HepG2 (cell line): ENCODE data around the gene SH2D1B. TPM values are rescaled to one million over a fixed set of nuclear protein-coding genes. Genes with fewer than 3 reads are reported as not detected.

Experiments used
- ATAC-seq: fragments of 200-7000 bp; cut with Tn5 transposase; 3 replicates; pipeline ENCODE4 v1.9.1; 2020; ENCODE audit warnings: mild to moderate bottlenecking, moderate library complexity
- BruUV-seq: library from RNA; stranded (reverse); fragments of 400-500 nt; replicated peaks from 2 replicates; lab custom pipeline; 2021; lab: Mats Ljungman, UMichigan
- CTCF ChIA-PET: fragments of 300-600 bp; formaldehyde crosslinking; extraction: SDS; loops from one replicate; lab custom pipeline; 2021; ENCODE audit warnings: low total read pairs, inconsistent platforms, low intra/inter-chr PET ratio; lab: Yijun Ruan, JAX
- POLR2A ChIA-PET: fragments of 350-600 bp; sonication (Branson Sonifier 250); formaldehyde crosslinking; loops from one replicate; lab custom pipeline; 2020; ENCODE audit warnings: antibody characterized with exemption, inconsistent platforms; lab: Yijun Ruan, JAX
- DNase-seq: peaks from one replicate; pipeline ENCODE4 v3.0.0-alpha.2; 2015; ENCODE audit warnings: low spot score
- FAIRE-seq: peaks from 3 replicates; lab custom pipeline; 2011; peaks lifted over from hg19 to GRCh38; lab: Jason Lieb, UNC
- H2AFZ ChIP-seq: one replicate; pipeline ENCODE4 v1.6.1; 2011; ENCODE audit warnings: low read length, inconsistent platforms
- H3K27ac ChIP-seq: fragments of 300-600 bp; 3 replicates; pipeline ENCODE4 v1.8.0; 2011; ENCODE audit warnings: mixed run types, mild to moderate bottlenecking, mixed read lengths, low read length, inconsistent platforms; ENCODE audit not compliant: insufficient read depth; ENCODE audit errors: extremely low read length
- H3K27me3 ChIP-seq, 2 experiments: fragments of 200-600 bp in 1 of 2; 2 replicates in 1 of 2; 3 replicates in 1 of 2; pipeline versions ENCODE4 v1.6.0 to v1.8.0; 2011; ENCODE audit warnings: low read length in 2 of 2, mild to moderate bottlenecking in 2 of 2, moderate library complexity in 2 of 2, inconsistent platforms in 1 of 2; ENCODE audit not compliant: insufficient read depth in 2 of 2, control insufficient read depth in 1 of 2
- H3K36me3 ChIP-seq, 2 experiments: fragments of 200-600 bp in 1 of 2; replicated peaks in 1 of 2; 2 replicates in 1 of 2; 3 replicates in 1 of 2; pipeline versions ENCODE4 v1.5.1 to v1.8.0; 2011; ENCODE audit warnings: low read length in 2 of 2, inconsistent platforms in 1 of 2; ENCODE audit not compliant: insufficient read depth in 2 of 2, control insufficient read depth in 1 of 2
- H3K4me1 ChIP-seq: 2 replicates; pipeline ENCODE4 v1.5.1; 2012; ENCODE audit warnings: low read length, inconsistent platforms; ENCODE audit not compliant: insufficient read depth
- H3K4me2 ChIP-seq: 2 replicates; pipeline ENCODE4 v1.6.0; 2011; ENCODE audit warnings: low read depth, low read length, inconsistent platforms
- H3K4me3 ChIP-seq, 3 experiments: fragments of 200-600 bp in 1 of 3; sonication (generic), shearing (Covaris generic) in 1 of 3; replicated peaks in 1 of 3; 2 replicates each; pipeline ENCODE4 v1.5.1; 2011 to 2016; ENCODE audit warnings: low read length in 3 of 3, inconsistent platforms in 2 of 3, low read depth in 2 of 3, mild to moderate bottlenecking in 2 of 3, control low read depth in 1 of 3, mixed read lengths in 1 of 3; ENCODE audit not compliant: insufficient read depth in 1 of 3
- H3K79me2 ChIP-seq: one replicate; pipeline ENCODE4 v1.6.1; 2011; ENCODE audit warnings: low read length, inconsistent platforms; ENCODE audit not compliant: insufficient read depth
- H3K9ac ChIP-seq: 2 replicates; pipeline ENCODE4 v1.6.0; 2011; ENCODE audit warnings: mild to moderate bottlenecking, low read depth, low read length, inconsistent platforms; ENCODE audit not compliant: insufficient read depth
- H3K9me3 ChIP-seq: 2 replicates; pipeline ENCODE4 v1.5.1; 2012; ENCODE audit warnings: mild to moderate bottlenecking, low read length
- H4K20me1 ChIP-seq: 2 replicates; pipeline ENCODE4 v1.6.0; 2011; ENCODE audit warnings: inconsistent platforms, mild to moderate bottlenecking, low read length, moderate library complexity; ENCODE audit not compliant: insufficient read depth
- CAMTA2 ChIP-seq: sonication (generic); formaldehyde crosslinking; IDR thresholded peaks from 2 replicates; pipeline ENCODE4 v1.4.0; 2020; ENCODE audit warnings: mild to moderate bottlenecking, missing genetic modification reagents, borderline replicate concordance
- CENPBD1 ChIP-seq: sonication (generic); formaldehyde crosslinking; IDR thresholded peaks from 2 replicates; pipeline ENCODE4 v1.8.0; 2022; ENCODE audit warnings: missing genetic modification reagents, low read depth, mild to moderate bottlenecking, borderline replicate concordance
- JUN ChIP-seq: sonication (generic); formaldehyde crosslinking; IDR thresholded peaks from 2 replicates; pipeline ENCODE4 v1.4.0; 2020; ENCODE audit warnings: mild to moderate bottlenecking, missing genetic modification reagents
- SIN3A ChIP-seq: IDR thresholded peaks from 2 replicates; pipeline ENCODE4 v1.6.1; 2011; ENCODE audit warnings: low read depth, mild to moderate bottlenecking, control low read depth, low read length, borderline replicate concordance
- TCF12 ChIP-seq, 2 experiments: fragments of 450-650 bp in 1 of 2; sonication (generic) in 1 of 2; formaldehyde crosslinking in 1 of 2; IDR thresholded peaks; 2 replicates each; pipeline versions ENCODE4 v1.6.1 to v1.8.0; 2017 to 2022; ENCODE audit warnings: antibody characterized with exemption in 1 of 2, mild to moderate bottlenecking in 1 of 2, missing genetic modification reagents in 1 of 2, moderate library complexity in 1 of 2
- ZFP36L1 ChIP-seq: sonication (generic); formaldehyde crosslinking; IDR thresholded peaks from 2 replicates; pipeline ENCODE4 v1.8.0; 2022; ENCODE audit warnings: mild to moderate bottlenecking, missing genetic modification reagents, moderate library complexity
- ZNF33A ChIP-seq: sonication (generic); formaldehyde crosslinking; IDR thresholded peaks from 2 replicates; pipeline ENCODE4 v1.5.1; 2020; ENCODE audit warnings: missing genetic modification reagents, mild to moderate bottlenecking, moderate library complexity, borderline replicate concordance
- ZNF513 ChIP-seq: sonication (generic); formaldehyde crosslinking; conservative IDR thresholded peaks from 2 replicates; pipeline ENCODE4 v1.5.0; 2020; ENCODE audit warnings: missing genetic modification reagents
- ZNF564 ChIP-seq: sonication (generic); formaldehyde crosslinking; IDR thresholded peaks from 2 replicates; pipeline ENCODE4 v1.8.1; 2023; ENCODE audit warnings: mild to moderate bottlenecking, missing genetic modification reagents
- ZNF607 ChIP-seq: sonication (generic); formaldehyde crosslinking; IDR thresholded peaks from 2 replicates; pipeline ENCODE4 v1.5.1; 2020; ENCODE audit warnings: missing genetic modification reagents, mild to moderate bottlenecking, borderline replicate concordance
- ZNF644 ChIP-seq: IDR thresholded peaks from 2 replicates; pipeline ENCODE4 v1.6.1; 2016; ENCODE audit warnings: low read depth
- ZXDC ChIP-seq: sonication (generic); formaldehyde crosslinking; IDR thresholded peaks from 2 replicates; pipeline ENCODE4 v1.5.0; 2020; ENCODE audit warnings: mild to moderate bottlenecking, missing genetic modification reagents
- WGBS: methylation state at CpG from one replicate; pipeline ENCODE4 v1.1.6; 2017; ENCODE audit warnings: low lambda C conversion rate; 5-methylcytosine and 5-hydroxymethylcytosine counted together
- in situ Hi-C: cut with HindIII; loops from 2 replicates; pipeline ENCODE4 v1.10.0; 2017; ENCODE audit warnings: low pct_unique_long_range_greater_than_20kb; ENCODE audit not compliant: extremely low pct_ligation_motif_present
- intact Hi-C: fragments of 100-400 bp; cut with micrococcal nuclease; formaldehyde crosslinking; loops from one replicate; pipeline ENCODE4 v1.10.0; 2022; ENCODE audit not compliant: unreplicated experiment
- polyA plus RNA-seq, 8 experiments: library from polyadenylated mRNA; depleted of rRNA in 3 of 8; stranded (reverse) in 7 of 8; unstranded in 1 of 8; fragments of >200 nt; fragmentation: Illumina TruSeq in 4 of 8; extraction: Trizol in 4 of 8; gene quantifications; 2 replicates each; pipeline versions ENCODE4 v1.2.1 to v1.2.3, GENCODE V29; 2011 to 2016; ENCODE audit warnings: low read depth in 4 of 8, missing spikeins in 1 of 8, mixed read lengths in 1 of 8; ENCODE audit not compliant: insufficient read depth in 1 of 8
- total RNA-seq, 5 experiments: library from RNA; depleted of rRNA; stranded (reverse); fragments of >200 nt; fragmentation: Illumina TruSeq; extraction: Trizol; gene quantifications; 2 replicates each; pipeline ENCODE4 v1.2.3, GENCODE V29; 2016; ENCODE audit warnings: low read depth in 1 of 5

SH2D1B gene
- total and polyA plus RNA-seq, 2 of the 13 experiments (the other 11 are each of a cell fraction or from before 2014, with no cell fraction given), result not detected

GRCh38 chr1:162360874-162361260, 51.1 kb downstream of the SH2D1B start:
- H2AFZ ChIP-seq, result no peak overlapping the region
- WGBS, result 97% methylated on average over 4 of the region's 4 CpGs
- intact Hi-C loops, result no loop called here
- H3K27ac ChIP-seq, result no peak overlapping the region
- in situ Hi-C loops, result no loop called here
- peaks cover 18 to 67% of the 10 kb centered on the region in 2 experiments for H3K36me3 ChIP-seq
- BruUV-seq, result no TSS peak
- FAIRE-seq, result no peak
- H3K9ac ChIP-seq, result no peak overlapping the region
- DNase-seq, result no peak
- no peaks in the 10 kb centered on the region for H3K4me1 ChIP-seq
- ChIA-PET CTCF (no interaction called here), POLR2A (no interaction called here)
- no peaks in the 10 kb centered on the region for H3K27me3 ChIP-seq
- TF ChIP-seq ZNF513 (CRISPR knock-in tag) (no peak), ZNF607 (CRISPR knock-in tag) (no peak), JUN (CRISPR knock-in tag) (no peak), CAMTA2 (CRISPR knock-in tag) (no peak), ZNF564 (no peak)
- H4K20me1 ChIP-seq, result no peaks in the 10 kb centered on the region
- H3K9me3 ChIP-seq, result no peaks in the 10 kb centered on the region
- H3K79me2 ChIP-seq, result no peaks in the 10 kb centered on the region
- no peak for ATAC-seq
- H3K4me2 ChIP-seq, result no peak overlapping the region
- H3K4me3 ChIP-seq, result no peak overlapping the region

- TF ChIP-seq CENPBD1 (CRISPR knock-in tag) (no peak), ZNF33A (no peak), TCF12 (IDR thresholded peaks at IDR 0.05) (no peak), TCF12 (CRISPR knock-in tag; IDR thresholded peaks at IDR 0.05) (no peak), ZFP36L1 (CRISPR knock-in tag) (no peak), ZNF644 (CRISPR knock-in tag) (no peak), ZXDC (no peak), SIN3A (no peak)
- TF ChIP-seq, all 625 proteins: peak for 0
- Histone ChIP-seq H3K9ac (no peak overlapping the region), H3K36me3 (peaks cover 22 to 67% of the 10 kb centered on the region in 2 experiments), H3K4me1 (no peaks in the 10 kb centered on the region), H3K4me3 (no peak overlapping the region), H3K79me2 (no peaks in the 10 kb centered on the region), H3K27me3 (no peaks in the 10 kb centered on the region), H3K4me2 (no peak overlapping the region), H2AFZ (no peak overlapping the region), H4K20me1 (no peaks in the 10 kb centered on the region), H3K27ac (no peak overlapping the region), H3K9me3 (no peaks in the 10 kb centered on the region)
- DNase-seq, result no peak
- intact Hi-C loops (no loop called here), in situ Hi-C loops (no loop called here)
- BruUV-seq, result no TSS peak
- no peak for ATAC-seq
- no peak for FAIRE-seq
- POLR2A ChIA-PET, result no interaction called here
- CTCF ChIA-PET, result no interaction called here
- 99% methylated on average over 10 of the region's 10 CpGs for WGBS
These were observed 51.6 kb downstream of the SH2D1B start for GRCh38 chr1:162360237-162360873.
